Epithelial cell of proximal tubule (primary cell): ENCODE results near the gene DEFB131B. TPM values are rescaled to one million over a fixed set of nuclear protein-coding genes. Genes with fewer than 3 reads are reported as not detected.
A peak's percentile ranks its signal among the peaks of the same experiment; 100 is the strongest.
"Not testable (repeated sequence)": the region's sequence is repeated elsewhere in the genome, so short reads cannot be mapped to it uniquely, and the experiment has no call there.

Experiments used
- DNase-seq: peaks from one replicate; pipeline ENCODE4 v3.0.0-alpha.2; 2011; ENCODE audit warnings: low read depth
- H3K4me3 ChIP-seq: 2 replicates; pipeline ENCODE4 v1.5.1; 2011; ENCODE audit warnings: low read depth, mild to moderate bottlenecking, low read length
- CTCF ChIP-seq: conservative IDR thresholded peaks from 2 replicates; pipeline ENCODE4 v1.5.1; 2012; ENCODE audit warnings: low read depth, mild to moderate bottlenecking, low read length
- total RNA-seq: library from RNA; depleted of rRNA; stranded (reverse); fragments of >200 nt; gene quantifications from 2 replicates; pipeline ENCODE4 v1.2.3, GENCODE V29; 2015

The DEFB131B gene
- total RNA-seq, result not detected in 2 replicates

- not testable (repeated sequence) for DNase-seq, H3K4me3 ChIP-seq
Measured at GRCh38 chr11:71878059-71878458, at the start of gene DEFB131B. Gene DEFB131B (plus strand): TSS chr11:71878453. CDS start chr11:71878453, 0 bp downstream.

- DNase-seq, H3K4me3 ChIP-seq: not testable (repeated sequence)
Measured at GRCh38 chr11:71829247-71829646, 49.0 kb upstream of the DEFB131B start.

GRCh38 chr11:71829686-71830085, 48.6 kb upstream of the DEFB131B start:
- not testable (repeated sequence) for DNase-seq

GRCh38 chr11:71832811-71833210, 45.4 kb upstream of the DEFB131B start, which contains the start of gene DEFB108B:
Gene DEFB108B (plus strand): TSS chr11:71833200. CDS start chr11:71833200, 0 bp downstream.
- not testable (repeated sequence) for H3K4me3 ChIP-seq, DNase-seq

More at GRCh38 chr11:71829686-71830085, 48.6 kb upstream of the DEFB131B start:
- H3K4me3 ChIP-seq, result not testable (repeated sequence)

- DNase-seq, H3K4me3 ChIP-seq: not testable (repeated sequence)
Measured at GRCh38 chr11:71842720-71843119, 35.5 kb upstream of the DEFB131B start.

GRCh38 chr11:71843355-71843754, 34.9 kb upstream of the DEFB131B start:
- not testable (repeated sequence) for DNase-seq, H3K4me3 ChIP-seq

- no peak for TF ChIP-seq CTCF
Measured at GRCh38 chr11:71843858-71844257, 34.4 kb upstream of the DEFB131B start.

GRCh38 chr11:71853895-71854294, 24.4 kb upstream of the DEFB131B start:
- not testable (repeated sequence) for H3K4me3 ChIP-seq, DNase-seq

More at GRCh38 chr11:71843858-71844257, 34.4 kb upstream of the DEFB131B start:
- DNase-seq, result no peak
- H3K4me3 ChIP-seq, result no peak overlapping the region

GRCh38 chr11:71855880-71856279, 22.4 kb upstream of the DEFB131B start:
- DNase-seq, result peak; percentile 27
- not testable (repeated sequence) for H3K4me3 ChIP-seq

- H3K4me3 ChIP-seq, DNase-seq: not testable (repeated sequence)
Measured at GRCh38 chr11:71860835-71861234, 17.4 kb upstream of the DEFB131B start.

GRCh38 chr11:71863978-71864627, 14.2 kb upstream of the DEFB131B start:
- TF ChIP-seq CTCF, result peak; percentile 69
- not testable (repeated sequence) for H3K4me3 ChIP-seq
- DNase-seq, result peak; percentile 43

GRCh38 chr11:71867209-71867608, 11.0 kb upstream of the DEFB131B start:
- DNase-seq, H3K4me3 ChIP-seq: not testable (repeated sequence)

- H3K4me3 ChIP-seq, DNase-seq: not testable (repeated sequence)
Measured at GRCh38 chr11:71869931-71870330, 8.3 kb upstream of the DEFB131B start.

- not testable (repeated sequence) for DNase-seq, H3K4me3 ChIP-seq
Measured at GRCh38 chr11:71870661-71871060, 7.6 kb upstream of the DEFB131B start.

GRCh38 chr11:71876262-71876661, 2.0 kb upstream of the DEFB131B start:
- H3K4me3 ChIP-seq, DNase-seq: not testable (repeated sequence)

- H3K4me3 ChIP-seq, DNase-seq: not testable (repeated sequence)
Measured at GRCh38 chr11:71885806-71886205, 7.6 kb downstream of the DEFB131B start.

- DNase-seq, H3K4me3 ChIP-seq: not testable (repeated sequence)
Measured at GRCh38 chr11:71888335-71889010, 10.2 kb downstream of the DEFB131B start.
